Dendritic cell treated with granulocyte-macrophage colony-stimulating factor and Interleukin-4, amounts not matched to agents 40 ng/mL and 50 ng/mL, for 4 days (primary cell): ENCODE measurements around the gene TSC22D2.
"Not testable (repeated sequence)": the region's sequence is repeated elsewhere in the genome, so short reads cannot be mapped to it uniquely, and the experiment has no call there.

Experiments used
- H3K27ac Mint-ChIP-seq: one replicate; pipeline ENCODE4 v1.8.0; 2022; ENCODE audit warnings: mild to moderate bottlenecking, mixed read lengths
- H3K27me3 Mint-ChIP-seq: one replicate; pipeline ENCODE4 v1.8.0; 2022; ENCODE audit warnings: mild to moderate bottlenecking, mixed read lengths
- H3K36me3 Mint-ChIP-seq: one replicate; pipeline ENCODE4 v1.8.0; 2022; ENCODE audit warnings: low read depth, mixed read lengths
- H3K4me1 Mint-ChIP-seq: one replicate; pipeline ENCODE4 v1.8.0; 2022; ENCODE audit warnings: low read depth, mixed read lengths
- H3K4me3 Mint-ChIP-seq: one replicate; pipeline ENCODE4 v1.8.0; 2022; ENCODE audit warnings: mild to moderate bottlenecking, moderate library complexity, mixed read lengths
- H3K9me3 Mint-ChIP-seq: one replicate; pipeline ENCODE4 v1.8.0; 2022; ENCODE audit warnings: mixed read lengths
- intact Hi-C: fragments of 100-400 bp; cut with micrococcal nuclease; formaldehyde crosslinking; loops from one replicate; pipeline ENCODE4 v1.15.0; 2022

TSC22D2 gene

GRCh38 chr3:150454622-150455021 is 46.5 kb downstream of the TSC22D2 start:
- Mint-ChIP-seq H3K4me1 (peaks cover 13% of the 10 kb centered on the region), H3K27me3 (no peaks in the 10 kb centered on the region), H3K27ac (no peak overlapping the region), H3K36me3 (peaks cover 20% of the 10 kb centered on the region), H3K9me3 (no peaks in the 10 kb centered on the region), H3K4me3 (no peak overlapping the region)
- intact Hi-C loops, result no loop called here

- intact Hi-C loops, result no loop called here
- Mint-ChIP-seq H3K27ac (no peak overlapping the region), H3K4me3 (no peak overlapping the region)
Measured at GRCh38 chr3:150455341-150455740, 47.2 kb downstream of the TSC22D2 start.

GRCh38 chr3:150458001-150458400 is 49.9 kb downstream of the TSC22D2 start:
- H3K9me3 Mint-ChIP-seq, result no peaks in the 10 kb centered on the region
- intact Hi-C loops, result no loop called here
- H3K27ac Mint-ChIP-seq, result no peak overlapping the region
- no peaks in the 10 kb centered on the region for H3K4me1 Mint-ChIP-seq
- no peak overlapping the region for H3K4me3 Mint-ChIP-seq
- H3K27me3 Mint-ChIP-seq, result no peaks in the 10 kb centered on the region
- peaks cover 20% of the 10 kb centered on the region for H3K36me3 Mint-ChIP-seq

More at GRCh38 chr3:150455341-150455740, 47.2 kb downstream of the TSC22D2 start:
- H3K4me1 Mint-ChIP-seq, result peaks cover 13% of the 10 kb centered on the region
- peaks cover 20% of the 10 kb centered on the region for H3K36me3 Mint-ChIP-seq
- H3K27me3 Mint-ChIP-seq, result no peaks in the 10 kb centered on the region
- H3K9me3 Mint-ChIP-seq, result no peaks in the 10 kb centered on the region

- intact Hi-C loops, result no loop called here
- Mint-ChIP-seq H3K9me3 (no peaks in the 10 kb centered on the region), H3K27ac (no peak overlapping the region), H3K36me3 (peaks cover 20% of the 10 kb centered on the region), H3K4me1 (no peaks in the 10 kb centered on the region), H3K27me3 (no peaks in the 10 kb centered on the region), H3K4me3 (no peak overlapping the region)
Measured at GRCh38 chr3:150460484-150460883, 52.4 kb downstream of the TSC22D2 start.

- Mint-ChIP-seq H3K27ac (no peak overlapping the region), H3K4me3 (no peak overlapping the region), H3K27me3 (no peaks in the 10 kb centered on the region), H3K4me1 (no peaks in the 10 kb centered on the region), H3K9me3 (no peaks in the 10 kb centered on the region), H3K36me3 (peaks cover 28% of the 10 kb centered on the region)
- intact Hi-C loops, result no loop called here
Measured at GRCh38 chr3:150461399-150461798, 53.3 kb downstream of the TSC22D2 start.

GRCh38 chr3:150462108-150462507 is 54.0 kb downstream of the TSC22D2 start:
- Mint-ChIP-seq H3K27ac (no peak overlapping the region), H3K4me3 (no peak overlapping the region), H3K36me3 (peaks cover 31% of the 10 kb centered on the region), H3K4me1 (no peaks in the 10 kb centered on the region), H3K9me3 (no peaks in the 10 kb centered on the region), H3K27me3 (no peaks in the 10 kb centered on the region)
- intact Hi-C loops, result no loop called here

- no peaks in the 10 kb centered on the region for H3K27me3 Mint-ChIP-seq
- H3K4me3 Mint-ChIP-seq, result no peak overlapping the region
- H3K36me3 Mint-ChIP-seq, result peaks cover 11% of the 10 kb centered on the region
- no peaks in the 10 kb centered on the region for H3K9me3 Mint-ChIP-seq
- no peak overlapping the region for H3K27ac Mint-ChIP-seq
- intact Hi-C loops, result no loop called here
- peaks cover 4% of the 10 kb centered on the region for H3K4me1 Mint-ChIP-seq
Measured at GRCh38 chr3:150464684-150465083, 56.6 kb downstream of the TSC22D2 start.

GRCh38 chr3:150467381-150467780 is 59.3 kb downstream of the TSC22D2 start:
- no peak overlapping the region for H3K27ac Mint-ChIP-seq
- H3K9me3 Mint-ChIP-seq, result no peaks in the 10 kb centered on the region
- peaks cover 7% of the 10 kb centered on the region for H3K4me1 Mint-ChIP-seq
- no peak overlapping the region for H3K4me3 Mint-ChIP-seq
- no peaks in the 10 kb centered on the region for H3K27me3 Mint-ChIP-seq
- peaks cover 11% of the 10 kb centered on the region for H3K36me3 Mint-ChIP-seq
- intact Hi-C loops, result no loop called here

- peaks cover 7% of the 10 kb centered on the region for H3K4me1 Mint-ChIP-seq
- no peaks in the 10 kb centered on the region for H3K27me3 Mint-ChIP-seq
- intact Hi-C loops, result no loop called here
Measured at GRCh38 chr3:150469031-150469930, 61.2 kb downstream of the TSC22D2 start.

GRCh38 chr3:150469931-150470740 is 62.0 kb downstream of the TSC22D2 start:
- Mint-ChIP-seq H3K4me1 (peaks cover 7% of the 10 kb centered on the region), H3K27ac (no peak overlapping the region), H3K27me3 (no peaks in the 10 kb centered on the region), H3K36me3 (peaks cover 11% of the 10 kb centered on the region), H3K9me3 (no peaks in the 10 kb centered on the region), H3K4me3 (no peak overlapping the region)
- intact Hi-C loops, result no loop called here

More at GRCh38 chr3:150469031-150469930, 61.2 kb downstream of the TSC22D2 start:
- H3K4me3 Mint-ChIP-seq, result no peak overlapping the region
- no peaks in the 10 kb centered on the region for H3K9me3 Mint-ChIP-seq
- H3K27ac Mint-ChIP-seq, result no peak overlapping the region
- H3K36me3 Mint-ChIP-seq, result peaks cover 11% of the 10 kb centered on the region

- Mint-ChIP-seq H3K4me3 (no peak overlapping the region), H3K27ac (no peak overlapping the region), H3K9me3 (peaks cover 7% of the 10 kb centered on the region), H3K27me3 (no peaks in the 10 kb centered on the region), H3K4me1 (peaks cover 7% of the 10 kb centered on the region), H3K36me3 (no peaks in the 10 kb centered on the region)
- intact Hi-C loops, result no loop called here
Measured at GRCh38 chr3:150472421-150472820, 64.3 kb downstream of the TSC22D2 start.

- H3K27me3 Mint-ChIP-seq, H3K27ac Mint-ChIP-seq, intact Hi-C loops, H3K4me3 Mint-ChIP-seq, H3K36me3 Mint-ChIP-seq, H3K4me1 Mint-ChIP-seq: not testable (repeated sequence)
- H3K9me3 Mint-ChIP-seq, result peaks cover 14% of the 10 kb centered on the region
Measured at GRCh38 chr3:150473161-150473560, 65.1 kb downstream of the TSC22D2 start.

GRCh38 chr3:150479370-150479769 is 71.3 kb downstream of the TSC22D2 start:
- Mint-ChIP-seq H3K4me1 (no peaks in the 10 kb centered on the region), H3K4me3 (no peak overlapping the region), H3K9me3 (peaks cover 27% of the 10 kb centered on the region), H3K27me3 (no peaks in the 10 kb centered on the region), H3K27ac (no peak overlapping the region), H3K36me3 (no peaks in the 10 kb centered on the region)
- intact Hi-C loops, result no loop called here

GRCh38 chr3:150480877-150481276 is 72.8 kb downstream of the TSC22D2 start:
- no peak overlapping the region for H3K27ac Mint-ChIP-seq
- H3K9me3 Mint-ChIP-seq, result peaks cover 34% of the 10 kb centered on the region
- no peaks in the 10 kb centered on the region for H3K36me3 Mint-ChIP-seq
- H3K4me1 Mint-ChIP-seq, result no peaks in the 10 kb centered on the region
- intact Hi-C loops, result no loop called here
- H3K27me3 Mint-ChIP-seq, result no peaks in the 10 kb centered on the region
- H3K4me3 Mint-ChIP-seq, result no peak overlapping the region
